ENCODE data around the gene SLCO3A1.
"Not testable (repeated sequence)": the region's sequence is repeated elsewhere in the genome, so short reads cannot be mapped to it uniquely, and the experiment has no call there.

Gene SLCO3A1

DNA sequence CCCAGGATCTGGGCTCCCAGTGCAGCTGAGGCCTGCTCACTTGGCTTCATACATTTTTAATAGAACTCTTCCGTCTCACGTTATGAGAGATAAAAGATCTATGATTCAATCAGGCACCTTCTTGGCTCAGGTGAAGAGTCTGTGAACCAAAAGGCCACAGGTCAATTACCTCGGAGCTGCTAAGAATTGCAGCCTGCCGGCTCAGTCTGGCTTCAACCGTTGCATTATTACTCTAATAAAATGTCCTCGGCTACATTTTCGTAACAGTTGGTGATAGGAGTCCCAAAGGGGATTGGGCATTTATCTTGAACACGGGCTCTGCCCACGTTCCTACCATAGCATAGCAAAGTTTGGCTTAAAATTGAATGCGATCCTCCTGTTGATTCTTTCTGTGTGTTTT is 176.3 kb downstream of the SLCO3A1 start:
- DNase-seq, result no peak

DNA sequence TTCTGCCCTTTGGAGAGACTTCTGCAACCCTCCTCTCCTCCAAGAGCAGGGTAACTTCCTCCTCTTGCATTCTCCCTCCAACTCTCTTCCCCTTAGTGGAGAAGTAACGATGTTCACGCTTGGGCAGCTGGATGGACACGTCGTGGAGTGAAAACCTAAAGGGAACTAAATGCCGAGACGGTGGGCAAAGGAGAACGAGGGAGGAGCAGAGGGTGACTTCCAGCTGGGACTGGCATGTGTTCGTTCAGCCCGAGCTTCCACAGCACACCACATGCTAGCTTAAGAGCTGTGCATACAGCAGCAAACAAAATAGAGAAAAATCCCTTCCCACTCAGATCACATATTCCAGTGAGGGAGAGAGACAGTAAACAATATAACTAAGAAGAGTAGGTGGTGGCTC is 179.8 kb downstream of the SLCO3A1 start:
- DNase-seq, result peak in 1 of 51 donors; percentile 23

DNA sequence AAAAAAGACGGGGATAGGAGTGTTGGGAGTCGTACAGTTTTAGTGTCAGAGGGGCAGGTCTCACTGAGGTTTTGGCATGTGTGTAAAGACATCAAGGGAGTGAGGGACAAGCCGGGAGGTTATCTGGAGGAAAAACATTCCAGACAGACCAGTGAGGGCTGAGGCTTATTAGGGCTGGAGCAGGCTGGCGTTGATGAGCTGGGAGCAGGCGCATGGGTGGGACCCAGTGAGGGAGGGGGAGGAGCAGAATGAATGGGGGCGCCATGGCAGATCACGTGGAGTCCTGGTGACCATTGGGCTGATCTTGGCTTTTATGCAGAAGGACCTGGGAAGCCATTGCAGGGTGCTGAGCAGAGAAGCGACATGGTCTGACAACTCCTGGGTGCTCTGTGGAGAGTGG is 180.2 kb downstream of the SLCO3A1 start:
- no peak for DNase-seq

DNA sequence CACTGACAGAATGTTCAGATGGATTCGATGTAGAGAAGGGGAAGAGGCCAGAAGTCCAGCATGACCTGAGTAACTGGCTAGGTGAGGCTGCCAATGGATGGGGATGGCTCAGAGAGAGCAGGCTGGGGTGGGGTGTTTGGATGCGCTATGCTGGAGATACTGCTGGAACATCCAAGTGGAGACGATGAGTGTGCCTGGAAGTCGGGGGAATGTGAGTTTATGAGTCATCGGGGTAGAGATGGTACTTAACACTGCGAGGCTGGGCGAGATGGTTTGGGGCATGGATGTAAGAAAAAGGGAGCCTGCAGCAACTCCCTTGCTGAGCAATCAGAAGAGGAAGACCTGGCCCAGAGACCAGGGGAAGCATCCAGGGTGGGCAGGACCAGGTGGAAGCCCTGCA is 180.7 kb downstream of the SLCO3A1 start:
- DNase-seq, result peak in 1 of 51 donors; percentile 43

DNA sequence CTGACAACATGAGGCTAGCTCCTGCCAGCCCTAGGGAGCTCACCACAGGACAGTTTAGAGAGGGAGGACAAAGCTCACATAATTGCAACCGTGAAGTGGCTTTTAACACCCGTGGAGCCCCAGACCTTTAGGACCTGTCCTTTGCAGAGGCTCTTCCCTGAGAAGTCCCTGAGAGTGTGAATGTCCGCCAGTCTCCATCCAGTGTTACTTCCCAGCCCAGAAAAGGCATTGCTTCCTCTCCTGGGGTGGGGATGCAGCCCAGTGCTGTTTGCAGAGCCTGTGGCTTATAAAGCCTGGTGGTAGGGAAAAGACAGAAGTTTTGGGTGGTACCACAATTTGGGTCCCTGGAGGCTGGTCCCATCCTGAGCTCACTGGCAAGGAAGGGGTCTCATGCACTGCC is 182.0 kb downstream of the SLCO3A1 start:
- DNase-seq, result no peak

DNA sequence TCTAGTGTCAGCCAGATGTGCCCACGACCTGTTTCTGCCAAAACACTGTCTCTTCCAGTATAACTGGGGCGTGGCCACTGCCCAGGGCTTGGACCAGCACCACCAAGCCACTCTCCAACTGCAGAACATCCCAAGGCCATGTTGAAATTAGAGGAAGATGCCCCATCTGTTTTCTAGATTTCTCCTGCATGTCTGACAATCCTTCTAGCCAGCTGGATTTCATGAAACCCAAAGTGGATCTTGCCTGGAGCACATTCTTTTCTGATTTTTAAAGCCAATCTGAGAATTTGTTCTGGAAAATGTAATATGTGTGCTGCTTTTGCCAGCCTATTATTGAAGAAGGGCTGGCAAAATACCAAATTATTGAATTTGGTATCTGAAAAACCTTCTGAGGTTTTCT is 182.5 kb downstream of the SLCO3A1 start:
- no peak for DNase-seq

DNA sequence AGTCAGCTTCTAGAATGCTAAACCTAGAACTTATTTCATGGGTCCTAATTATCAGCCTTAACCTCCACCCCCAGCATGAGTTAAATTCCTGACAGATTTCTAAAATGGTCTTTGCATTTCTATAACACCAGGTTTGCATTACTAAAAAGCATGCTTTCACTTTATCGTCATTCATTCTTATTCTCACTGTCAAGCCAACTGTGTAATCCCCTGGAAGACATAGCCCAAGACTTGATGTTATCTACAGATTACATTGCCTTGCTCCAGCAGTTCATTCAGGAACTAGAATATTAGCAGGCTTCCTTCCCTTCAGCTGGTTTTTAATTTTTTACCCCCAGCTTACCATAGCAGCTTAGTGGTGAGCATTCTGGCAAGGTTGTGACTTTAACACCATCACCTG is 184.0 kb downstream of the SLCO3A1 start:
- no peak for DNase-seq

DNA sequence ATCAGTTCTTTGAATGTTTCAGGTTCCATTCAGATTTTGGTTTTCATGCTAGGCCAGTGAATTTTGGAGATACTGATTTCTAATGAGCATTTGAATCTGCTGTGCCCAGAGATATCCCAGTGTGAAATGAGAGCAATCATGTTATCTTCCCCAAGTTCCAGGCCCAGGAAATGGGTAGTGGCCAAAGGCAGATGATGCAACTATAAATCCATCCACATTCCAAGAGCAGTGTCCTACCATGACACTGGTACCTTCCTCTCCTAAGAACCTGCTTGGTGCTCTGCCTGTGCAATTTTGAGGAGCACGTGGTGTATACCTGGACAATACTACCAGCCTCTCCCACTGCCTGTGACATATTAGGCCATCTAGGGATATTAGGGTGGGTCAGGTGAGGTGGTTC is 186.8 kb downstream of the SLCO3A1 start:
- DNase-seq, result no peak

DNA sequence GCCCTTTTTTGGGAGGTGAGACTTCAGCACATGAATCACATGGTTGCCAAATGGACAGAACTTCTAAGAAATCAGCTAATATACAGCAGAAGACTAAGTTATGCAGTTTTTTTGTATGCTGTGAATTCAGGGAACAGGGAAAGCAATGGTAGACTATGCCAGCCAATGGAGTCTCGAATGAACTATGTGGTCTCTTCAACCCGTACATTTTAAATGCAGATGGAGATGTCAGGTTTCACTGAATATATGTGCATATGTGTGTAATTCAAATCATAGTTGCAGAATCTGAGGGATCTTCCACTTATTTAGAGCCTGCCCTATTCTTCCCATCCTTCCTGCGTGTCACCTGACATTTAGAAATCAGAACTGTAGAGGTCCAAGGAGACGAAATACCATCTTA is 187.9 kb downstream of the SLCO3A1 start:
- DNase-seq, result no peak

DNA sequence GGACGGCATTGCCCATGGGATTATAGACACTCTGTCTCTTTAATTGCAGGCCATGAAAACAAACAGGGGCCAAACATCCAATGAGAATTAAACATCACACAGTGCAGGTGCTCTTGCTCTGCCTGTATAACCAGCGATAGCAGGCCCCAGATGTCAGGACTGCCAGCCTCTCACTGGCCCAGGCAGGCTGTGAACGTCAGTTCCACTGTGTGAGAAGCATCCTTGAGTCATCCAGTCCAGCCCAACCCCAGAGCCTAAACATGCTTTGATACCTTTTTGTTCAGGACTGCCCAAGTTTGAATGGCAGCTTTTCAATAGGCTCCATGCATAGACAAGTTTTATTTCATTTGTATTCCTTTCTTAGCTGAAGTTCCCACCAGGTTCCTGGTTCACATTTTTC is 189.8 kb downstream of the SLCO3A1 start:
- no peak for DNase-seq

DNA sequence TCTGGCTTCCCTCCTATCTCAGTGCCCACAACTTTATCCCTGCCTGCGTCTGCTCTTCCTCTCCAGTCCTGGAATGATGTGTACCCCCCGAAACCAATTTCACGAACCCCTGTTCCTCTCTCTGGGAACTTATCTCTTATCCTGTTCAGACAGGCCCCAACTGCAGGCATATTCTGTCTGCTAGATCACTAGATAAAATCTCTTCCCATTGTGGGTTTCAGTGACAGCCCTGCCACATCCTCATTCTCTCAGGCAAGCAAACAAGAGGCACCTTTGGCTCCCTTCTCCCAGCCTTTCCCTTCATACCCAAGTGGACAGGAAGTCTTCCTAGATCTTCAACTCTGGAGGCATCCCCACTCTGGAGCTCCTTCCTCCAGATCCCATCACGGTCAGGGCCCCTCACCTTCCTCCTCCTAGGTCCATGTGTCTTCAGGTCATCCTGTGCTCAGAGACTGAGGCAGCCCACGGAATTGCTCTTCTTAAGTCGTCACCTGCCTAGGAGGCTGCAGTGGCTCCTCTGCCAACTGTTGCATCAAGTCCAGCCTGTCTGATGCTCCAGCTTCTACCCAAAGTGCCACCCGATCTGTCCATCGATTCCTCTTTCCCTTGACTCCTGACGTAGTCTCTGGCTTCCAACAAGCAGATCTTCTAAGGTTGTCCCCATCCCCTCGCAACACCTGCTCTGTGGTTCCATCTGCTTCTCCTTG is 190.8 kb downstream of the SLCO3A1 start:
- no peak for DNase-seq

DNA sequence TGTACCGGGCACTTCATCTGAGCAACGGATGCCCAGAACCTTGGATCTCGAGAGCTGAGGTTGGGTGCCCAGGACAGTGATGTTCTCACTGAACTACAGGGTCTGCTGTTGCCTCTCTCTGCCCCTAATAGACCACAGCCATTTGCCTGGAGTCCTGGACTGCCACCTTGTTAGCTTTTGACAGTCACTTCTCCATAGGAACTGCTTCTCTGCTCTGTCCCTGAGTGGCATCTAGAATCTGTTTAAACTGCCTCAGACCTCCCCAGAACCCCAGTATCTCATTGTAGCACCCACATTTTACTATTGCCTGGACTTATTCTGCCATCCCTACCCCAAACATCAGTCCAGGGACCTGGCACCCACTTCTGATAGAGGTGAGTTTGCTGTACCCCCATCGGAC is 194.4 kb downstream of the SLCO3A1 start:
- DNase-seq, result no peak

DNA sequence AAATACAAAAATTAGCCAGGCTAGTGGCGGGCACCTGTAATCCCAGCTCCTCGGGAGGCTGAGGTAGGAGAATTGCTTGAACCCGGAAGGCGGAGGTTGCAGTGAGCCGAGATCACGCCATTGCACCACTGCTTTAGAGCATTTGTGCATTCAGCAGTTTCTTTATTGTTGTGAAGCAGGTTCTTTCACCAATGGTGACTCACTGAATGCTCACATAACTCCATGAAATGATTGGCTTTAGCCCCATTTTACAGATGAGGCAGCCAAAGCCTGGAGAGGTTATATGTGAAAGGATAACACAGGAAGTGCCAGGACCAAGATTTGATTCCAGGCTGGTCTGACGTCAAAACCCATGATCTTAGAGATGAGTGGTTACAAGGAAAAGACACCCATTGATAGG is 195.2 kb downstream of the SLCO3A1 start:
- no peak for DNase-seq

DNA sequence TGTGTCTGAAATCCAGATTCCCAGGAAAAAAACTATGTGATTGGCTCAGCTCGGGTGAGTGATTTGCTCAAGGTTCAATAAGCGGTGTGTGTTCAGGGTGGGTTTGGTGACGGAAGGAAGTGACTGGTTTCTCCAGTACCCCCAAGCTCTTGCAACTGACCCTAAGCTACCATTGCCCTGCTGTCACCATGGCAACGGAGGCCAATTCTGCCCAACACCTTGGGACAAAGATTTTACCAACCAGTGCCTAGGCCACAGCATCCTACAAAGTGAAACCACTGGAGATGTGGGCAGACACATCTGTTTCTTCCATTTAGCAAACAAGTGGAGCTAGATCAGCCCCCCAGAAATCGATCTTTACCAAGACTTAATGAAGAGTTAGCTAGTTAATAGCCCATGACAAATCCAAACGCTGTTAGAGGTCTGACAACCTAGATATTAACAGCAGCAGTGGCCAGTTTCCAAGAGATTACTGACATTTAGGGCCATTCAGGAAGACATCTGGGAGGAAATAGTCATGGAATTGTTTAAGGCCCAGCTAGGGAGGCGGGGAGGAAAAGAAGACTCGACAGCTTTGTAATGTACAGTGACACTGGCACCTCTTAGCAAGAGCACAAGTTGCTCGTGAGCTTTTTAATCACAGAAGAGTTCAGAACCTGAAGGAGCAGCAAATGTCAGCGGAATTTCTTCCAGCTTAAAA is 195.9 kb downstream of the SLCO3A1 start:
- DNase-seq, result peak in 1 of 51 donors; percentile 5

DNA sequence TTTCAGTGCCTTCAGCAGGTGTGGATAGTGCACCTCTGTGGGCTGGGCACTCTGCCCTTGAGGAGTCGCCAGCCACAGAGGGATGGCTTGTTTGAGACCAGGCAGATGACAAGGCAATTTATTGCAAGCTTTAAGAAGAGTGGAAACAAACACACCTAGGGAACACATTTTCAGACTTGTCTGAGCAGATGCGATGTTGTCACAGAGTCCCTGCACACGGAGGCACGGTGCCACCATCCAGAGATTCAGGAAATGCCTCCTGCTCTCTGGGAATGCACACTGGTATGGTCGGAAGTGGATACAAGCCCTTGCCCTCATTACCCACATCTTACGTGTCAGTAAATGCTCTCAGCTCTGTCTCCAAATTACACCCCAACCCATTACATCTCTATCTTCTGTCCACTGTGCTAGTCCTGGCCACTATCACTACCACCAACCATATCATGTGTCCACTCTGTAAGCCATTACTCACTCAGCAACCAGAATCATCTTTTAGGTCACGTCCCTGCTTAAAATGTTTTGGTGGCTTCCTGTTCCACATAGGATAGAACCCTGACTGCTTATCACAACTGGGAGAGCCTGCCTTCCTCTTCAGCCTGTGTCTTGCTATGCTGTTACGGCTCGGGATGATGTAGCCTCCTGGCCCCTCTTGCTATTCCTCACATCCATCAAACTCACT is 196.9 kb downstream of the SLCO3A1 start:
- no peak for DNase-seq

DNA sequence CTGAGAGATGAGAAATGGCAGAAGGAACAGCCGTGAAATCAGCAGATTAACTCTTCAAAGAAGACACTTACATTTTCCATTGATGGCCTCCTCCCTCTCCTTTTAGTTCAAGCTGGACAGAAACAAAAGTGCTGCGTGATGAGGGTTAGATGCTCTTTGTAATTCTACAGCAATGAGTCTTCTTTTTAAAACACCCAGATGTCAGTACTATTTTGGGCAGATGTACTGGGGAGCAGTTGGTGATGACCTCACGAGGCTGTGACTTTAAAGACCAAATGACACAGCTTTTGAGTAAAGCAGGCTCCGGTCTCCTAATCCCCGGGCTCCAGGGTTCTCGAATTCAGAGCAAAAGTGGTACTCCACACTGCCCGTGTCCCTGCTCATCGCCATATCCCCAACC is 198.2 kb downstream of the SLCO3A1 start:
- DNase-seq, result no peak

DNA sequence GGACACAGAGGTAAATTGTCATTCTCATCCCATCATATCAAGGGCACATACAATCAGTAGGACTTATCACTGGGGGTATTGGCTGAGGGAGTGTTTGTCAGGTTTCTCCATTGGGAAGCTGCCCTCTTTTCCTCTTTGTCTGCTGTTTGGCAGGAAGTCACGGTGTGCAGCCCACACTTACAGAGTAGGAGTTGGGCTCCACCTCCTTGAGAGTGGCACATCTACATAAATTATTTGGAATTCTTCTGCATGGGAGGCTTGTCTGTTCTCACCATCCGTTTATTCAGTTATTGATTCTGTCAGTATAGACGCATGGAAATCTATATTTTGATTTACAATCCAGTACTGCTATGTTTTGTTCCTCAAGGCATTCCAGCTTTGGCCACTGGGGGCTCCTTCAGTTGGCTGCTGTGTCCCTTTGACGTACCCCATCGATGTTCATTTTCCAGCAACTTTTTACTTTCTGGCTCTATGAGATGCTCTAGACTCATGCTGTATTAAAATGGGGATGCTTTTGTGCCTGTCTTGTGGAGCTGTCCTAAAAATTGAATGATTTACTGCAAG is 200.3 kb downstream of the SLCO3A1 start:
- DNase-seq, result no peak

DNA sequence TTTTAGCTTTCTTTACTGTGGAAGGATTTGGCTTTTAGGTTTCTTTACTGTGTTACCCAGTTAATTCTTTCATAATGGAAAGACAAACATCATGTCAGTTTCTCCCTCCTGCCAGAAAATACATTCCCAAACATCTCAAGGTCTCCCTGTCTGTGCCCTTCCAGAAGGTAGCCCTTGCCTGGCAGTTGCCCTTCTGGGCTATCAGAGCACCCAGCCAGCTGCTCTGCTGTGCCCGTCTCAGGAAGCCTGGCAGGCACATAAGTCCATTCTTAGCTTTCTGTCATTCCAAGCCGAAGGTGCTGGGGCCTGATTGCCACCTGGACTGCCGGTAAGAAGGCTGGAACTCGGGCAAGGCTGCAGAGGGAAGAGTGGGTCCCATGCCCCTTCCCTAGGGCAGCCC is 203.4 kb downstream of the SLCO3A1 start:
- DNase-seq, result no peak

DNA sequence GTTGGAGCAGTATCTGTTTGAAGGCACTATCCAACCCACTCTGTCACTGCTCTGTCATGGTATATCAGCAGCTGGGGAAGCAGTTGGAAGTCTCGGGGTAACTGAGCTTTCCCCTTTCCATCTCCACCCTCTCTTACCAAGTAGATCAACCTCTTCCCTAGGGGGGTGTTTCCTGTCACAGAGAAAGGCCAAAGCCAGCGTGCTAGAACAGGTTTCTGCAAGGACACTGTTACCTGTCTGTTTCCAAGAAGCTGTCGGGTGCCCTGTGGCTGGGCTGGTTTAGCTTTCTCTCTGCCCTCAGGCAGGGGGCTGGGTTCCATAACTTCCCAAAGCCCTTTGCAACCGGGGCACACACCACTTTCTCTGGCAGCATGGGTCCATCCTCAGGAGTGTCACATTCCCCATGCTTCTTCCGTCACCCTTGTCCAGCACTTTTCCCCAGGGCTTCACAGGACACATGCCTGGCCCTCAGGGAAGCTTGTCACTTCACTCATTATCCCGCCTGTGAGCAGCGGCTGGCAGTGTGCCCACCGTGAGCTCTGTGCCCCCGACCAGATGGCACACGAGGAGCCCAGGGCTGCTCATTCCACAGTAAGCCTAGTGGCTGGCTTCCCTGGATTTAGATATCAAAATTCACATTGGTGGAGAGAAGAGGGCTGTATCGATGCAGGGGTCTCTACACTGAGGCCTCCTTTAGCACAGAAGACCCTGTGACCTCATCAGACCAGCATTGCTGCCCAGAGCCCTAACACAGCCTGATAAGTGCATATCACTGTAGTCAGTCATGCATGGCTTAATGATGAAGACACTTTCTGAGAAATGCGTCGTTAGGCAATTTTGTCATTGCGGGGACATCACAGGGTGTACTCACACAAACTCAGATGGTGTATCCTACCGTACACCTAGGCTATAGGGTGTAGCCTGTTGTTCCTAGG is 205.8 kb downstream of the SLCO3A1 start:
- DNase-seq, result no peak

DNA sequence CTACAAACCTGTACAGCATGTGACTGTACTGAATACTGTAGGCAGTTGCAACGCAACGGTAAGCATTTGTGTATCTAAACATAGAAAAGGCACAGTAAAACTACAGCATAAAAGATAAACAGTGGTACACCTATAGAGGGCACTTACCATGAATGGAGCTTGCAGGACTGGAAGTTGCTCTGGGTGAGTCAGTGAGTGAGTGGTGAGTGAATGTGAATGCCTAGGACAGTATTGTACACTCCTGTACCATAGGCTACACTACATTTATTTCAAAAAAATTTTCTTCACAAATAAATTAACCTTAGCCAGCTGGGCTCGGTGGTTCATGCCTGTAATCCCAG is 206.4 kb downstream of the SLCO3A1 start:
- not testable (repeated sequence) for DNase-seq

DNA sequence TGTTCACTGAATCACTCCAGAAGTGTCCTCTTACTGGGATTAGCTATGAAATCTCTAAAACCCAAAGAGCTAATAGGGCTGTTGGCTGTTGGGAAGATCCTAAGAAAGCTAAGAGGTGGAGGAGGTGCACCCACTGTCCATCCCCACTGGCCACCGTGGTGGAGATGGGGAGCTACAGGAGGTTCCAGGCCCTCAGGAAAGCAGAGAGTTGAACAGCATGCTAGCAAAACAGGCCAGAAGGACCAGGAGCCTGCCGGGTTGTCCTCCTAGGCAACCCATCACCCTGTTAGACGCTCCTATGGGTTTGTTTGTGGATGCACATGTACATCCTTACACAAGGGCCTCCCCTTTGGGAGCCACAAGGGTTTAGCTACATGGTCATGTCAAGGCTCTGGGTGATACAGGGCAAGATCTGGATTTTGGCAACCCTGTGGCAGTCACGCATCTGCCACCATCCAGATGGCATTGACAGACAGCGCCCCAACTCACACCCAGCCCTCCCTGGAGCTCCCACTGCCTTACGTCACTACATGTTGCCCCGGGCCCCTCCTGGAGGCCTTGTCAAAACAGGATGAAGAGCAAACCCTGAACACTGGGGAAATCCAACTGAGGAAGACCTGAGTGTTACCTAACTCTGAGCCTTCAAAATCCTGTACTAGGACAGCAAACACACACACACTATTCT is 208.1 kb downstream of the SLCO3A1 start:
- no peak for DNase-seq

Measured in hypothalamus (tissue), 51 donors.